Pancreas (tissue), 10 donors: ENCODE data around the gene NEB. TPM values are rescaled to one million over a fixed set of nuclear protein-coding genes. Genes with fewer than 3 reads are reported as not detected.

ENCODE experiments used
- ATAC-seq, 4 donors: fragments of 200-7000 bp; cut with Tn5 transposase; one replicate each; pipeline versions ENCODE4 v1.8.0 to v1.9.1; 2020; ENCODE audit warnings: mild to moderate bottlenecking in 4 of 4, moderate library complexity in 4 of 4
- DNase-seq, 6 donors: peaks; one replicate each; pipeline ENCODE4 v3.0.0-alpha.2; 2020
- FAIRE-seq: peaks from 2 replicates; lab custom pipeline; 2012; peaks lifted over from hg19 to GRCh38; lab: Jason Lieb, UNC
- H3K27ac ChIP-seq, 4 donors: fragments of 200-600 bp; sonication (generic); 1 replicate in 3 of 4; 2 replicates in 1 of 4; pipeline versions ENCODE4 v1.5.0 to v1.8.0; 2020
- H3K27me3 ChIP-seq, 4 donors: fragments of 200-600 bp; one replicate each; pipeline ENCODE4 v1.8.0; 2021
- H3K36me3 ChIP-seq, 3 donors: fragments of 200-600 bp; sonication (generic) in 1 of 3; one replicate each; pipeline versions ENCODE4 v1.5.0 to v1.8.0; 2020 to 2021
- H3K4me1 ChIP-seq, 3 donors: fragments of 200-600 bp; one replicate each; pipeline ENCODE4 v1.8.0; 2021
- H3K4me3 ChIP-seq, 4 donors: fragments of 200-600 bp; sonication (generic) in 2 of 4; one replicate each; pipeline versions ENCODE4 v1.5.0 to v1.8.0; 2020 to 2021
- H3K9me3 ChIP-seq, 4 donors: fragments of 200-600 bp; one replicate each; pipeline ENCODE4 v1.8.0; 2021
- WGBS, 2 donors: extraction: QIAGEN DNeasy Blood & Tissue Kit; methylation state at CpG; one replicate each; pipeline ENCODE4 v1.1.7; 2013; 5-methylcytosine and 5-hydroxymethylcytosine counted together
- intact Hi-C, 3 donors: fragments of 100-400 bp; cut with DNase I; formaldehyde crosslinking; loops; one replicate each; pipeline versions ENCODE4 v1.11.1 to v1.14.2; 2022
- polyA plus RNA-seq, 2 donors: library from polyadenylated mRNA; stranded (reverse); fragments of 200-250 nt; gene quantifications; one replicate each; pipeline ENCODE4 v1.2.3, GENCODE V29; 2013
- total RNA-seq, 6 donors: library from RNA; stranded (reverse); fragmentation: NEBNext Ultra II Directional in 4 of 6; extraction: Animal tissue kit (Norgen Biotek cat#: 25700) in 4 of 6; gene quantifications; one replicate each; pipeline versions ENCODE4 v1.2.1 to v1.2.4, GENCODE V29; 2021 to 2023
- TF ChIP-seq, protein P1 (sequence below), 4 donors: fragments of 200-600 bp; sonication (generic) in 3 of 4; IDR thresholded peaks; one replicate each; pipeline versions ENCODE4 v1.5.0 to v1.8.0; 2021; ENCODE audit warnings: antibody characterized with exemption in 4 of 4
- donor health status: healthy with polysubstance abuse.
- donor health status: DM: no; HTN: no; CAD: no; lungs with moderate emphysema.
- donor health status: DM: no; HTN: no; CAD: no.
- donor health status: control.
- donor health status: control.
- donor health status: Bipolar disorder and iron deficiency.
- donor health status: DM: yes; HTN: yes; CAD: no.
- donor health status: DM: no; HTN: no; CAD: no.
- donor health status: DM: no; HTN: no; CAD: no.
- donor health status: DM: yes; HTN: yes; CAD: no.

The NEB gene
- total and polyA plus RNA-seq, 8 donors: 0.58 to 2.5 (median 0.80) TPM

DNA sequence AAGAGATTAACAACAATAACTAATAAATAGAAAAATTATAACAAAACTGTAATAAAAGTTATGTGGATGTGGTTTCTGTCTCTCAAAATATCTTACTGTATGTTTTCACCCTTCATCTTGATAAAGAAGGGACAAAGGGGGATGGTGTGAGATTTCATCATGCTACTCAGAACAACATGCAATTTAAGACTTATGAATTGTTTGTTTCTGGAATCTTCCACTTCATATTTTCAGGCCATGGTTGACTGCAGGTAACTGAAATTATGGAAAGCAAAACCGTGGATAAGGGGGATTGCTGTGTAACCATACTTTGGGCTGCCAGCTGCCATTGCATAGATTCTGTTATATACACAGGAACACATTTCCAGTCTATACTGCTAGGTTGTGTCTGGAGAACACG, 45.6 kb downstream of the NEB start:
- WGBS, 2 donors: 60 to 70% methylated on average over 2 of the region's 2 CpGs
- Histone ChIP-seq H3K4me1 (no peaks in the 10 kb centered on the region), H3K4me3 (no peak overlapping the region), H3K36me3 (no peaks in the 10 kb centered on the region), H3K27me3 (no peaks in the 10 kb centered on the region), H3K9me3 (no peaks in the 10 kb centered on the region), H3K27ac (no peak overlapping the region)
- ATAC-seq (no peak), DNase-seq (no peak), FAIRE-seq (no peak)
- intact Hi-C loops: no loop called here
- TF ChIP-seq, protein P1, sequence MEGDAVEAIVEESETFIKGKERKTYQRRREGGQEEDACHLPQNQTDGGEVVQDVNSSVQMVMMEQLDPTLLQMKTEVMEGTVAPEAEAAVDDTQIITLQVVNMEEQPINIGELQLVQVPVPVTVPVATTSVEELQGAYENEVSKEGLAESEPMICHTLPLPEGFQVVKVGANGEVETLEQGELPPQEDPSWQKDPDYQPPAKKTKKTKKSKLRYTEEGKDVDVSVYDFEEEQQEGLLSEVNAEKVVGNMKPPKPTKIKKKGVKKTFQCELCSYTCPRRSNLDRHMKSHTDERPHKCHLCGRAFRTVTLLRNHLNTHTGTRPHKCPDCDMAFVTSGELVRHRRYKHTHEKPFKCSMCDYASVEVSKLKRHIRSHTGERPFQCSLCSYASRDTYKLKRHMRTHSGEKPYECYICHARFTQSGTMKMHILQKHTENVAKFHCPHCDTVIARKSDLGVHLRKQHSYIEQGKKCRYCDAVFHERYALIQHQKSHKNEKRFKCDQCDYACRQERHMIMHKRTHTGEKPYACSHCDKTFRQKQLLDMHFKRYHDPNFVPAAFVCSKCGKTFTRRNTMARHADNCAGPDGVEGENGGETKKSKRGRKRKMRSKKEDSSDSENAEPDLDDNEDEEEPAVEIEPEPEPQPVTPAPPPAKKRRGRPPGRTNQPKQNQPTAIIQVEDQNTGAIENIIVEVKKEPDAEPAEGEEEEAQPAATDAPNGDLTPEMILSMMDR (IDR thresholded peaks at IDR 0.05): no peak

DNA sequence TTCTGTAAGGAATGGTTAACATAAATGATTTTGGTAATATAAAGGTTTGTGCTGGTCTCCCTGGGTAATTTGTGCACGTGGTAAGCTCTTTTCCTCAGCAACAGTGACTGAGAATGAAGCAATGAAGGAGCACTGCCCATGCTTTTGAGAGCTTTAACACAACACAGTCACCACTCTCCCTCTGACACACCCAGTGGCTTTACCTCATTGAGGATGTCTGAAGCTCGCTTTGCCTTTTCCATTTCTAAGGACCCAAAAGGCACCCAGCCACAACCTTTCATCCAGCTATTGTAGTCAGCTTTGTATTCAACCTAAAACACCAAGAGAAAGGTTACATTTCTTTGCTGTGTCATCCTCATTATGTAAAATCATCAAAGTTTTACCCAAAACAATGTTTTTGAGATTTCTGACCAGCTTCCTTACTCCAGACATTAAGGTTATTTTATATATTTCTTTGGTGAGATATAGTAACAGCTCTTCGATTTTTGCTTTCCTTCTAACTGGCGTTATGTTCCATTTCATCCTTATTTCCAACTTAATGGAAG, 51.7 kb downstream of the NEB start:
- no peaks in the 10 kb centered on the region for H3K27me3 ChIP-seq
- ATAC-seq (no peak), FAIRE-seq (no peak), DNase-seq (no peak)
- H3K36me3 ChIP-seq: no peaks in the 10 kb centered on the region
- no peaks in the 10 kb centered on the region for H3K4me1 ChIP-seq
- H3K4me3 ChIP-seq: no peak overlapping the region
- TF ChIP-seq, protein P1 (IDR thresholded peaks at IDR 0.05): no peak
- 56 to 63% methylated on average over 4 of the region's 4 CpGs for WGBS, 2 donors
- H3K9me3 ChIP-seq: no peaks in the 10 kb centered on the region
- intact Hi-C loops: no loop called here
- H3K27ac ChIP-seq: no peak overlapping the region

DNA sequence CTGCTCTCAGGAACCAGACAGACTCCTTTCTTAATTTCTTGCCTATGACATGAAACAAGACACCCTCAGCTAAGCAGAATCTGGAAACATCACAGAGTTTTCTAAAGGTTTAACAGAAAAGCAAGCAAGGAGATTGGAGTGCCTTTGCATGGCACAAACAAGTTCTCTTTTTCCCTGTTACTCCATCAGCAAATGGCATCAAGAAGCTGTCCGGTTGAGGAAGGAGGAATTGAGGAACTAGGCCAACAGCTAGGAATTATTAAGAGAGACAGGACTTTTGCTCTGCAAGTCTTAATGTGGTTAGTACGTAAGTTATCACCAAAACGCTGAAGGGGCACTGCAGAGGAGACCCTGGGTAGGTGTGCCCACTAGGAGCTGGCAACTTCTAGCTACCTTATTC, 53.2 kb downstream of the NEB start:
- 74 to 89% methylated on average over 3 of the region's 3 CpGs for WGBS, 2 donors
- Histone ChIP-seq H3K36me3 (no peaks in the 10 kb centered on the region), H3K27ac (no peak overlapping the region), H3K4me1 (no peaks in the 10 kb centered on the region), H3K4me3 (no peak overlapping the region), H3K9me3 (no peaks in the 10 kb centered on the region), H3K27me3 (no peaks in the 10 kb centered on the region)
- FAIRE-seq: no peak
- no peak for ATAC-seq
- intact Hi-C loops: no loop called here
- no peak for DNase-seq
- TF ChIP-seq, protein P1 (IDR thresholded peaks at IDR 0.05): no peak

DNA sequence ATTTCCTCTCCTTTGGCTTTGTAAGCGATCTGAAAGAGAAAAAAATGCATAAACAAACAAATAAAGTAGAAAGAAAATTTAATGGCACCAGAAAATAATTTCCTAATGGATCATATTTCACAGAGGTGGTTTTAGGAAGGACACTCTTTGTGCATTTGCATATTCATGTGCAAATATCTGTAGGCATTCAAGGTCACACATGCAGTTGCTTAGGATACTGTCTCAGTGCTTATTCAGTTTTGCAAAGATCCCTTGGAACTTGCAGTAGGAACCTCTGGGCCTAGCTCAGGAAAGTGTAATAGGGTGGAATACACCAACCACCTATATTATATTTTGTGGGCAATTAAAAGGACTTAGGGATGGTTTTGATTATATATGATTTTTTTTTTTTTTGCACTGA, 54.3 kb downstream of the NEB start:
- FAIRE-seq: no peak
- no peak overlapping the region for H3K27ac ChIP-seq
- no peak for ATAC-seq
- no peak for DNase-seq
- H3K9me3 ChIP-seq: no peaks in the 10 kb centered on the region
- TF ChIP-seq, protein P1 (IDR thresholded peaks at IDR 0.05): no peak
- no peaks in the 10 kb centered on the region for H3K27me3 ChIP-seq
- no peaks in the 10 kb centered on the region for H3K4me1 ChIP-seq
- intact Hi-C loops: no loop called here
- no peaks in the 10 kb centered on the region for H3K36me3 ChIP-seq
- WGBS, 2 donors: 48 to 53% methylated on average over 1 of the region's 1 CpG
- H3K4me3 ChIP-seq: no peak overlapping the region

DNA sequence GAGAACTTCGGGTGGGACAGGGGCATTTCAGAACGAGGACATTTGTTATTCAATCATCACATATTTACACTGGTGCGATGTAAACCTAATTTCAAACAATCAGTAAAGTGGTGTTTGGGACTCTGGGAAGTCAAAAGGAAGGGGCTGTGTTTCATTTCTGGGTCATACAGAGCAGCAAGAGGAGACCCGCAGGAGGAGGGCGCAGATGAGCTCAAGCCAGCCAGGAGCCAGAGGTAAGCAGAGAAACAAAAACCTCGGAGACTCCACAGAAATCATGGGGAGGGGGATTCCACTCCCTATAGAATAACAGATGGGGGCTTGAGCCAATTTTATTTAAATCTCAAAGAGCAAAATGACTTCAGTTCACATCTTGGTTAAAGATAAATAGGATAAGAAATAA, 55.4 kb downstream of the NEB start:
- Histone ChIP-seq H3K36me3 (no peaks in the 10 kb centered on the region), H3K27ac (no peak overlapping the region), H3K4me3 (no peak overlapping the region), H3K4me1 (no peaks in the 10 kb centered on the region), H3K27me3 (no peaks in the 10 kb centered on the region), H3K9me3 (no peaks in the 10 kb centered on the region)
- intact Hi-C loops: no loop called here
- TF ChIP-seq, protein P1 (IDR thresholded peaks at IDR 0.05): no peak
- no peak for ATAC-seq
- no peak for DNase-seq
- no peak for FAIRE-seq
- WGBS, 2 donors: 85 to 86% methylated on average over 6 of the region's 6 CpGs
